ENCODE results near the gene VWA5B1. TPM values are rescaled to one million over a fixed set of nuclear protein-coding genes. Genes with fewer than 3 reads are reported as not detected.

Gene VWA5B1
- total and polyA plus RNA-seq, 10 donors, result 0.28 TPM; not detected in 9

- no peak for TF ChIP-seq POLR2A (IDR thresholded peaks at IDR 0.05)
- no peak for TF ChIP-seq POLR2AphosphoS5 (IDR thresholded peaks at IDR 0.05)
- no peak for TF ChIP-seq CTCF (IDR thresholded peaks at IDR 0.05 in 8 of 11, conservative IDR thresholded peaks at IDR 0.05 in 3 of 11)
- DNase-seq, result peak; percentile 17
Measured at GRCh38 chr1:20350421-20350820, 59.7 kb downstream of the VWA5B1 start.

GRCh38 chr1:20351911-20352701 is 61.4 kb downstream of the VWA5B1 start:
- WGBS, 5 donors, result 64 to 70% (median 67%) methylated on average over 9 of the region's 9 CpGs
- TF ChIP-seq POLR2AphosphoS5 (IDR thresholded peaks at IDR 0.05) (no peak), POLR2A (IDR thresholded peaks at IDR 0.05) (no peak), CTCF (IDR thresholded peaks at IDR 0.05 in 8 of 11, conservative IDR thresholded peaks at IDR 0.05 in 3 of 11) (no peak)
- Histone ChIP-seq H3K36me3 (no peaks in the 10 kb centered on the region), H3K4me1 (peaks cover 0 to 8% (median 0%) of the 10 kb centered on the region in 6 donors), H3K4me3 (no peak overlapping the region), H3K27me3 (replicated peaks in 1 of 7) (peaks cover 0 to 30% (median 0%) of the 10 kb centered on the region in 7 donors), H3K9me3 (no peaks in the 10 kb centered on the region), H3K27ac (no peak overlapping the region)
- peak; percentile 29 for DNase-seq
- intact Hi-C loops (cut with DNase I; ENCODE audit: low total_unique reads), result no loop called here

More at GRCh38 chr1:20350421-20350820, 59.7 kb downstream of the VWA5B1 start:
- peaks cover 0 to 8% (median 0%) of the 10 kb centered on the region in 6 donors for H3K4me1 ChIP-seq
- no peaks in the 10 kb centered on the region for H3K36me3 ChIP-seq
- intact Hi-C loops (cut with DNase I; ENCODE audit: low total_unique reads), result no loop called here
- H3K4me3 ChIP-seq, result no peak overlapping the region
- WGBS, 5 donors, result 78 to 91% (median 85%) methylated on average over 7 of the region's 7 CpGs
- no peak overlapping the region for H3K27ac ChIP-seq
- H3K9me3 ChIP-seq, result peaks cover 0 to 9% (median 6%) of the 10 kb centered on the region in 8 donors
- H3K27me3 ChIP-seq (replicated peaks in 1 of 7), result peaks cover 0 to 41% (median 7%) of the 10 kb centered on the region in 7 donors

GRCh38 chr1:20353836-20354235 is 63.2 kb downstream of the VWA5B1 start:
- peak; percentile 84 for DNase-seq
- Histone ChIP-seq H3K4me3 (no peak overlapping the region), H3K36me3 (no peaks in the 10 kb centered on the region), H3K9me3 (no peaks in the 10 kb centered on the region), H3K4me1 (peaks cover 0 to 16% (median 8%) of the 10 kb centered on the region in 6 donors), H3K27me3 (replicated peaks in 1 of 7) (peaks cover 0 to 34% (median 0%) of the 10 kb centered on the region in 7 donors), H3K27ac (no peak overlapping the region)
- TF ChIP-seq POLR2A (IDR thresholded peaks at IDR 0.05) (no peak), POLR2AphosphoS5 (IDR thresholded peaks at IDR 0.05) (peak; percentile 48 to 69 (median 60))
- intact Hi-C loops (cut with DNase I; ENCODE audit: low total_unique reads), result no loop called here
- WGBS, 5 donors, result 61 to 84% (median 70%) methylated on average over 11 to 17 of the region's 17 CpGs

- H3K9me3 ChIP-seq, result no peaks in the 10 kb centered on the region
- 87 to 96% (median 91%) methylated on average over 4 of the region's 4 CpGs for WGBS, 5 donors
- intact Hi-C loops (cut with DNase I; ENCODE audit: low total_unique reads), result no loop called here
- peaks cover 0 to 41% (median 0%) of the 10 kb centered on the region in 7 donors for H3K27me3 ChIP-seq (replicated peaks in 1 of 7)
- TF ChIP-seq POLR2AphosphoS5 (IDR thresholded peaks at IDR 0.05), result no peak
- no peak for TF ChIP-seq POLR2A (IDR thresholded peaks at IDR 0.05)
- no peak for TF ChIP-seq CTCF (IDR thresholded peaks at IDR 0.05 in 8 of 11, conservative IDR thresholded peaks at IDR 0.05 in 3 of 11)
- no peaks in the 10 kb centered on the region for H3K36me3 ChIP-seq
- H3K27ac ChIP-seq, result no peak overlapping the region
- H3K4me1 ChIP-seq, result peaks cover 0 to 23% (median 15%) of the 10 kb centered on the region in 6 donors
- DNase-seq, result peak; percentile 47
- no peak overlapping the region for H3K4me3 ChIP-seq
Measured at GRCh38 chr1:20354610-20355009, 63.9 kb downstream of the VWA5B1 start.

Data from spleen (tissue), 11 donors.